ENCODE results near the gene NPFFR1.

GRCh38 chr10:70201105-70201504 lies 82.7 kb downstream of the NPFFR1 start:
- TF ChIP-seq, protein P1, sequence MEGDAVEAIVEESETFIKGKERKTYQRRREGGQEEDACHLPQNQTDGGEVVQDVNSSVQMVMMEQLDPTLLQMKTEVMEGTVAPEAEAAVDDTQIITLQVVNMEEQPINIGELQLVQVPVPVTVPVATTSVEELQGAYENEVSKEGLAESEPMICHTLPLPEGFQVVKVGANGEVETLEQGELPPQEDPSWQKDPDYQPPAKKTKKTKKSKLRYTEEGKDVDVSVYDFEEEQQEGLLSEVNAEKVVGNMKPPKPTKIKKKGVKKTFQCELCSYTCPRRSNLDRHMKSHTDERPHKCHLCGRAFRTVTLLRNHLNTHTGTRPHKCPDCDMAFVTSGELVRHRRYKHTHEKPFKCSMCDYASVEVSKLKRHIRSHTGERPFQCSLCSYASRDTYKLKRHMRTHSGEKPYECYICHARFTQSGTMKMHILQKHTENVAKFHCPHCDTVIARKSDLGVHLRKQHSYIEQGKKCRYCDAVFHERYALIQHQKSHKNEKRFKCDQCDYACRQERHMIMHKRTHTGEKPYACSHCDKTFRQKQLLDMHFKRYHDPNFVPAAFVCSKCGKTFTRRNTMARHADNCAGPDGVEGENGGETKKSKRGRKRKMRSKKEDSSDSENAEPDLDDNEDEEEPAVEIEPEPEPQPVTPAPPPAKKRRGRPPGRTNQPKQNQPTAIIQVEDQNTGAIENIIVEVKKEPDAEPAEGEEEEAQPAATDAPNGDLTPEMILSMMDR (IDR thresholded peaks at IDR 0.05), result no peak
- TF ChIP-seq REST (IDR thresholded peaks at IDR 0.05; ENCODE audit: insufficient read depth in 1 of 2, low read depth in 2 of 2, low read length in 1 of 2) (no peak), POLR2AphosphoS5 (IDR thresholded peaks at IDR 0.05; ENCODE audit: low read depth, low read length) (no peak), SIN3A (IDR thresholded peaks at IDR 0.05; ENCODE audit: borderline replicate concordance, insufficient read depth, low read depth, low read length) (no peak), TCF7L2 (IDR thresholded peaks at IDR 0.05; ENCODE audit: low read depth, low read length) (no peak)

All from Panc1 (cell line).